T-helper 2 cell treated with Interferon-gamma antibody and Interleukin-4, amounts not matched to agents 100 ng/mL and 5 ng/mL, for 36 hours (primary cell): ENCODE results near the gene ZNF326. TPM values are rescaled to one million over a fixed set of nuclear protein-coding genes. Genes with fewer than 3 reads are reported as not detected.

Experiments
- intact Hi-C: fragments of 100-400 bp; cut with micrococcal nuclease; formaldehyde crosslinking; loops from one replicate; pipeline ENCODE4 v1.15.1; 2023
- total RNA-seq: library from RNA; stranded (reverse); gene quantifications from 2 replicates; pipeline ENCODE4 v1.2.3, GENCODE V29; 2022

Gene ZNF326
- total RNA-seq, 1 donor from 2014 or later, result 24.5 TPM

- intact Hi-C loops, result no loop called here
These were observed 72.5 kb downstream of the ZNF326 start for GRCh38 chr1:90067194-90067931.

DNA sequence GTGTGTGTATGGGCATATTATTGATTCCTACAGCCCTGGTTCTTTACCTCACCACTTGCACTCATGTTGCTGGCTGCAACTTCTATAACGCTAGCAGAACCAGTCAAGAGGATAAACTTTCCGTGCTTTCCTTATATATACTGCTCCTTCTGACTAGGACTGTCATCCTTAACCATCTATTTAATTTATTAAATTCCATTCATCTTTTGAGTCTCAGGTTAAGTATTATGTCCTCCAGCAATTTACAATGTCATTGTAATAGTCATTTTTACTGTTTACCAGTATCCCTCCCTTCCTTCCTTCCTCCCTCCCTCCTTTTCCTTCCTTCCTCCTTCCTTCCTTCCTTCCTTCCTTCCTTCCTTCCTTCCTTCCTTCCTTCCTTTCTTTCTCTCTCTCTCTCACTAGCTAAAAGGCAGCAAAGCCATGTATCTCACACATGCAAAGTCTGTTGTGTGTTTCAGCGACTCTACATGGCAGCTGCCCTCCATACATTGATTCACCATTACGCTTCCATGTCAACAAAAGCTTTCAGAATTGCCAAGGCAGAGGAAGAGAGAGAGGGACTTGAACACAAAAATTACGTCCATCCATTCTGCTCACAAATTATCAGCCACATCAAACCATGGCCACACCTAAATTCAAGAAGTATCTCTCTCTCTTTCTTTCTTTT lies 73.8 kb downstream of the ZNF326 start:
- intact Hi-C loops, result no loop called here

DNA sequence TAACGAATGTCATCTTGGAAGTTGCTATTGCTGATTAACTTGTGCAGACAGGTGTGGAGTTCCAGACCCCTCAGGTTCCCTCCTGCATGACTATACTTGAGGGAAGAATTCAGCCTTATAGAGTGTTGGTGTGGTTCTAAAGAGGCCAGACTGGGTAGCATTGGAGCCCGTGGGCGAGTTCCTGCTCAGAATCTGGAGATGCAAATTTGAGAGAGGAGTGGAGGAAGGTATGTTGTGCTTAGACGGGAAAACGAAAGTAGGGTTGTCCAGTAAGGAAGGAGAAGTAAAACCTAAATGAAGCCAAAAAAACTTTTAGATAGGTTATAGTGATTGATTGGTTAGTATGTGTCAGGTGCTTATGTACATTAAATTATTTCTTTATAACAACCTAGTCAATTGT lies 79.2 kb downstream of the ZNF326 start:
- intact Hi-C loops, result no loop called here

DNA sequence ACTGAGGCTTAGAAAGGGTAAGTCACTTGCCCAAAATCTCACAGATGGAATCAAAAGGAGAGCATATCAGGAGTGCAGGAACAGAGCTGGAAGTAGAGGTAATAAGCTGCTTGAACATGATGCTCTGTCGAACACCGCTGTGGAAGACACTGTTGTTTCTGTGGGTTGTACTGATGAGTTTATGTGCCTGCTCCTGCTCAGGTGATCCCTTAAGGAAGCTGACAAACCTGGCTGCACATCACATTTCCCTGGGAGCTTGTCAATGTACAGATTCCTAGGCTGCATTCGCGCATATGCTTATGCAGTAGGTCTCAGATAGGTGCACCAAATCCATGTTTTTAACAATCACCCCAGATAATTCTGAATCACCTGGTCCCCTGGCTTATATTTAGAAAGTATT lies 79.7 kb downstream of the ZNF326 start:
- intact Hi-C loops, result no loop called here

- intact Hi-C loops, result no loop called here
These were observed 80.1 kb downstream of the ZNF326 start for GRCh38 chr1:90074970-90075391.

- intact Hi-C loops, result no loop called here
These were observed 89.1 kb downstream of the ZNF326 start for GRCh38 chr1:90083995-90084394.

Other genes with a start within 250 kb of the ZNF326 start
- 39.1 and 40.0 TPM in 2 replicates for gene LRRC8D, start 174.1 kb upstream of the ZNF326 start, total RNA-seq